ENCODE measurements around the gene SLC38A10. TPM values are rescaled to one million over a fixed set of nuclear protein-coding genes. Genes with fewer than 3 reads are reported as not detected.
A peak's percentile ranks its signal among the peaks of the same experiment; 100 is the strongest.

SLC38A10 gene
- total RNA-seq, 3 donors from 2014 or later (not counting 1 experiment from before 2014, with no cell fraction given), result 72.2 to 104 (median 90.5) TPM

DNA sequence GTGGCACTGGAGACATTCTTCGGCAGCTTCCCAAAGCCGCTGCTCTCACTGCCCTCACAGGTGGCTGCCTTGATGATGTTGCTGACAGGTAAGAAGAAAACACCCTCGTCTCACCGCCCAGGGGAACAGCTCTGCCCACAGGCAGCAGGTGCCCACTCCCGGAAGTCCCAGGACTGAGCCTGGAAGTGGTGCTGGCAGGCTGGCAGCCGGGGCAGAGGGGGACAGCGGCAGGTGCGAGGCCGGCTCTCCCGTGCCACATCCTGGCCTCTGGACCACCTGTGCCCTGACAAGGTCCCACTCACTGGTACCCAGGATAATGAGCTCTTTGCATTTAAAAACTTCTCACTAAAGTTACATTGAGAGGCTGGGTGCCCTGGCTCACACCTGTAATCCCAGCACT is 92.8 kb downstream of the SLC38A10 start:
- 96% methylated on average over 10 of the region's 10 CpGs for WGBS (ENCODE audit: insufficient coverage)
- intact Hi-C loops (cut with micrococcal nuclease), result no loop called here
- no peak overlapping the region for H3K4me3 Mint-ChIP-seq
- H3K27me3 ChIP-seq (ENCODE audit: control insufficient read depth, insufficient read depth, low read length), result no peaks in the 10 kb centered on the region
- no peaks in the 10 kb centered on the region for H3K27me3 Mint-ChIP-seq (ENCODE audit: low read depth in 2 of 2)
- no peak for DNase-seq
- no peaks in the 10 kb centered on the region for H3K4me1 Mint-ChIP-seq
- no peaks in the 10 kb centered on the region for H3K9me3 Mint-ChIP-seq
- no peak overlapping the region for H3K27ac Mint-ChIP-seq
- no peaks in the 10 kb centered on the region for H3K9me3 ChIP-seq (ENCODE audit: control insufficient read depth, insufficient read depth, low read length)
- TF ChIP-seq, protein P1, sequence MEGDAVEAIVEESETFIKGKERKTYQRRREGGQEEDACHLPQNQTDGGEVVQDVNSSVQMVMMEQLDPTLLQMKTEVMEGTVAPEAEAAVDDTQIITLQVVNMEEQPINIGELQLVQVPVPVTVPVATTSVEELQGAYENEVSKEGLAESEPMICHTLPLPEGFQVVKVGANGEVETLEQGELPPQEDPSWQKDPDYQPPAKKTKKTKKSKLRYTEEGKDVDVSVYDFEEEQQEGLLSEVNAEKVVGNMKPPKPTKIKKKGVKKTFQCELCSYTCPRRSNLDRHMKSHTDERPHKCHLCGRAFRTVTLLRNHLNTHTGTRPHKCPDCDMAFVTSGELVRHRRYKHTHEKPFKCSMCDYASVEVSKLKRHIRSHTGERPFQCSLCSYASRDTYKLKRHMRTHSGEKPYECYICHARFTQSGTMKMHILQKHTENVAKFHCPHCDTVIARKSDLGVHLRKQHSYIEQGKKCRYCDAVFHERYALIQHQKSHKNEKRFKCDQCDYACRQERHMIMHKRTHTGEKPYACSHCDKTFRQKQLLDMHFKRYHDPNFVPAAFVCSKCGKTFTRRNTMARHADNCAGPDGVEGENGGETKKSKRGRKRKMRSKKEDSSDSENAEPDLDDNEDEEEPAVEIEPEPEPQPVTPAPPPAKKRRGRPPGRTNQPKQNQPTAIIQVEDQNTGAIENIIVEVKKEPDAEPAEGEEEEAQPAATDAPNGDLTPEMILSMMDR (IDR thresholded peaks at IDR 0.05), result no peak
- ATAC-seq, result no peak
- no peaks in the 10 kb centered on the region for H3K4me1 ChIP-seq (ENCODE audit: control insufficient read depth, insufficient read depth, low read length)
- H3K36me3 Mint-ChIP-seq, result no peaks in the 10 kb centered on the region
- no peaks in the 10 kb centered on the region for H3K36me3 ChIP-seq (ENCODE audit: control insufficient read depth, insufficient read depth, low read length)
- no peak overlapping the region for H3K4me3 ChIP-seq (ENCODE audit: low read length)
- H3K27ac ChIP-seq (ENCODE audit: low read length), result no peak overlapping the region

DNA sequence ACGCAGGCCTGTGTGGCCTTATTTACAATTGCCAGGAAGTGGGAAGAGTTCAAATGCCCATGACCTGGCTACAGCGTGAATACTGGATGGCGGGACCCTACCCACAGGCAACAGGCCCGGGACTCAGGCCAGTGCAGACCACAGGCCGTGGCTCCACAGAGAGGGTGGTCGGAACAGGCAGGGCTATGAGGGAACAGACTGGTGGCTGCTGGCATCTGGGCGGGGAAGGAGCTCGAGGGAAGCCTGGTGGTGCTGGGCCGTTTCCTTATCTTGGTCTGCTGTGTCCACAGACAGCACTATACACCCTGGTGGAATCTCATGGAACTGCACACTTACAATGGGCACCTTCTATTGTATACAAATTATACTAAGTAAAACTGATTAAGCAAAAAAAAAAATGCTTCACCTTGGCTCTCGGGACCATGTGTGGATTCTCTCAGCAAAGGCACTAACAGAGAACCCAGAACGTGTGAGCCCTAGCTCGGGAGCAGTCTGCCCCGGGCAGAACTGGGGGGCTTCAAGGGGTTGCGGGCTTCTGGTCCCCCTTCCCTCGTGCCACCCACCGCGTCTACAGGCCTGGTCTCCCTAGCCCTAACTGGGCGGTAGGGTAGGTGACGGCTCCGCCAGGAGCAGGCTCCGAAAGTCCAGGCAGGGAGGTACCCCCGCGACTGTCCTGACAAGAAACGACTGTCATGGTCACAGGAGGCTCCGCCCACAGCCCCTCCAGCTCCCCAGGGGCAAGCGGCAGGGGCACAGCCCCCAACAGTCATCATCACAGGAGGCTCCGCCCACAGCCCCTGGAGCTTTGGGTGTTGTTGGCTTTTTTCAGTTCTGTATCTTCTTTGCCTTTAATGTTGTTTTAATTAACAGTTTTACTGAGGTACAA is 94.2 kb downstream of the SLC38A10 start:
- H3K27ac ChIP-seq (ENCODE audit: low read length), result no peak overlapping the region
- H3K36me3 ChIP-seq (ENCODE audit: control insufficient read depth, insufficient read depth, low read length), result no peaks in the 10 kb centered on the region
- intact Hi-C loops (cut with micrococcal nuclease), result no loop called here

DNA sequence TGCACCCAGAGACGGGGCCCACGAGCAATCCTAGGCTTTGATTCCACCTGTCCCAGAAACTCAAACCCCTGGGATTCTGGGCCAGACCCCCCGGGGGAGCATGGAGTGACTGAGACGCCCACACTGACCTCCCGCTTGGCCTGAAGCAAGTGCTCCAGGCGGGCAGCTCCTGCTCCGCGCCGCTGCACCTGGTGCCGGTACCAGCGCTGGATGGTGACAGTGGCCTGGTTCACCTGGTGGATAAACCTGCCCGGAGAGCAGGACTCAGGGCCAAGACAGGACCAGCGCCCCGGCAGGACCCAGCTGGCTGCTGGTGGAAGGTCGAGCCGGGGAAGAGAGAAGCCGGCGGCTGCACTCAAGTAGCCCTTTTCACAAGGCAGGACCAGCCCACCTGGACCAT is 94.9 kb downstream of the SLC38A10 start:
- Histone ChIP-seq H3K36me3 (ENCODE audit: control insufficient read depth, insufficient read depth, low read length) (no peaks in the 10 kb centered on the region), H3K27me3 (ENCODE audit: control insufficient read depth, insufficient read depth, low read length) (no peaks in the 10 kb centered on the region), H3K4me3 (ENCODE audit: low read length) (no peak overlapping the region), H3K9me3 (ENCODE audit: control insufficient read depth, insufficient read depth, low read length) (no peaks in the 10 kb centered on the region), H3K27ac (ENCODE audit: low read length) (no peak overlapping the region), H3K4me1 (ENCODE audit: control insufficient read depth, insufficient read depth, low read length) (no peaks in the 10 kb centered on the region)
- H3K9me3 Mint-ChIP-seq, result no peaks in the 10 kb centered on the region
- TF ChIP-seq, protein P1 (IDR thresholded peaks at IDR 0.05), result no peak
- no peaks in the 10 kb centered on the region for H3K4me1 Mint-ChIP-seq
- WGBS (ENCODE audit: insufficient coverage), result 97% methylated on average over 18 of the region's 18 CpGs
- H3K27ac Mint-ChIP-seq, result no peak overlapping the region
- no peak overlapping the region for H3K4me3 Mint-ChIP-seq
- H3K27me3 Mint-ChIP-seq (ENCODE audit: low read depth in 2 of 2), result no peaks in the 10 kb centered on the region
- DNase-seq (no peak), ATAC-seq (no peak)
- H3K36me3 Mint-ChIP-seq, result no peaks in the 10 kb centered on the region
- intact Hi-C loops (cut with micrococcal nuclease), result no loop called here

More for the DNA sequence above, 94.2 kb downstream of the SLC38A10 start:
- Histone ChIP-seq H3K4me3 (ENCODE audit: low read length) (no peak overlapping the region), H3K27me3 (ENCODE audit: control insufficient read depth, insufficient read depth, low read length) (no peaks in the 10 kb centered on the region), H3K9me3 (ENCODE audit: control insufficient read depth, insufficient read depth, low read length) (no peaks in the 10 kb centered on the region), H3K4me1 (ENCODE audit: control insufficient read depth, insufficient read depth, low read length) (no peaks in the 10 kb centered on the region)
- ATAC-seq, result peak; percentile 60 to 78 (median 61)
- H3K27ac Mint-ChIP-seq, result no peak overlapping the region
- H3K4me3 Mint-ChIP-seq, result no peak overlapping the region
- TF ChIP-seq, protein P1 (IDR thresholded peaks at IDR 0.05), result peak; percentile 22
- H3K9me3 Mint-ChIP-seq, result no peaks in the 10 kb centered on the region
- WGBS (ENCODE audit: insufficient coverage), result 81% methylated on average over 26 of the region's 27 CpGs
- no peaks in the 10 kb centered on the region for H3K4me1 Mint-ChIP-seq
- no peaks in the 10 kb centered on the region for H3K36me3 Mint-ChIP-seq
- H3K27me3 Mint-ChIP-seq (ENCODE audit: low read depth in 2 of 2), result no peaks in the 10 kb centered on the region
- peak in 1 of 2 donors; percentile 39 for DNase-seq

Measured in natural killer cell (primary cell).